ENCODE results near the gene CHD1.

CHD1 gene

DNA sequence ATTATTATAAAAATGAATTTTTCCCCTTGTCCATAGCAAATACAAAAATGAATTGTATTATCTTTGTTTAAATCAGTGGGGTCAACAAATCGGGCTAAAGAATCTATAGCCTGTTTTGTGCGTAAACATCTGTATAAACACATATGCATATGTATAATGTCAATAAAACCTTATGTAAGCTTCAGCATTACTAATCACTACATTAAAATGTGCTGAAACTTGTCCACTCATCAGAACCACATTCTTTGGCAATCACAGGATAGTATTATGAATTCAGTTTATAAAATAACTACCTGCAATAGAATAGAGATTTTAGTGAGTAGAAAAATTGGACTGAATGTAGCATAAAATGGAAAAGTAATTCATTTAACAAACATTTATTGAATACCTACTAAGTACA lies 124.7 kb downstream of the CHD1 start:
- DNase-seq = no peak

Measured in central memory CD4-positive, alpha-beta T cell (primary cell).